GM12878 (cell line): ENCODE measurements around the gene IPCEF1. TPM values are rescaled to one million over a fixed set of nuclear protein-coding genes. Genes with fewer than 3 reads are reported as not detected.
A peak's percentile ranks its signal among the peaks of the same experiment; 100 is the strongest.

ENCODE experiments used
- BHLHE40 ChIP-seq, 2 experiments: fragments of 450-650 bp in 1 of 2; IDR thresholded peaks; 2 replicates each; pipeline ENCODE4 v1.6.1; 2011 to 2017; ENCODE audit warnings: low read depth in 2 of 2, borderline replicate concordance in 1 of 2, improper control_type of control experiment in 1 of 2, low read length in 1 of 2, mild to moderate bottlenecking in 1 of 2
- BMI1 ChIP-seq: fragments of 450-650 bp; IDR thresholded peaks from 2 replicates; pipeline ENCODE4 v1.6.1; 2016; ENCODE audit warnings: mild to moderate bottlenecking, moderate library complexity, borderline replicate concordance
- CREB1 ChIP-seq: IDR thresholded peaks from 2 replicates; pipeline ENCODE4 v1.6.1; 2012; ENCODE audit warnings: low read depth, mild to moderate bottlenecking, inconsistent platforms
- FOS ChIP-seq: IDR thresholded peaks from 3 replicates; pipeline ENCODE4 v1.6.1; 2011; ENCODE audit warnings: borderline replicate concordance; ENCODE audit not compliant: insufficient read length; ENCODE audit errors: extremely low read depth
- HDAC2 ChIP-seq: fragments of 200-600 bp; sonication (generic); IDR thresholded peaks from 2 replicates; pipeline ENCODE4 v1.6.1; 2017
- JUND ChIP-seq: IDR thresholded peaks from 2 replicates; pipeline ENCODE4 v1.6.1; 2012; ENCODE audit warnings: low read depth, mild to moderate bottlenecking, low read length, improper control_type of control experiment, moderate library complexity
- KAT2A ChIP-seq: conservative IDR thresholded peaks from 2 replicates; pipeline ENCODE4 v1.6.1; 2011; ENCODE audit warnings: low read depth, low read length; ENCODE audit not compliant: control insufficient read depth
- MXI1 ChIP-seq: fragments of 150-350 bp; IDR thresholded peaks from 2 replicates; pipeline ENCODE4 v1.6.1; 2011; ENCODE audit warnings: low read depth, mild to moderate bottlenecking, inconsistent platforms, low read length, improper control_type of control experiment
- NR2F1 ChIP-seq: fragments of 450-650 bp; conservative IDR thresholded peaks from 2 replicates; pipeline ENCODE4 v1.6.1; 2017; ENCODE audit warnings: mild to moderate bottlenecking
- SMAD1 ChIP-seq: fragments of 450-650 bp; IDR thresholded peaks from 2 replicates; pipeline ENCODE4 v1.6.1; 2018; ENCODE audit warnings: mild to moderate bottlenecking, low read depth; ENCODE audit not compliant: partially characterized antibody
- SMAD5 ChIP-seq: IDR thresholded peaks from 2 replicates; pipeline ENCODE4 v1.6.1; 2016; ENCODE audit warnings: antibody characterized with exemption, low read depth
- SMC3 ChIP-seq: IDR thresholded peaks from 2 replicates; pipeline ENCODE4 v1.6.1; 2011; ENCODE audit warnings: low read length, improper control_type of control experiment, borderline replicate concordance
- SPI1 ChIP-seq: IDR thresholded peaks from 2 replicates; pipeline ENCODE4 v1.6.1; 2011; ENCODE audit warnings: low read depth, mild to moderate bottlenecking, low read length, moderate library complexity, borderline replicate concordance; ENCODE audit not compliant: insufficient read depth
- YBX1 ChIP-seq: fragments of 450-650 bp; IDR thresholded peaks from 2 replicates; pipeline ENCODE4 v1.6.1; 2016; ENCODE audit warnings: antibody characterized with exemption
- YY1 ChIP-seq: IDR thresholded peaks from 2 replicates; pipeline ENCODE4 v1.6.1; 2011; ENCODE audit warnings: low read depth, mild to moderate bottlenecking, low read length
- polyA plus RNA-seq, 11 experiments: library from polyadenylated mRNA; depleted of rRNA in 4 of 11; unstranded in 6 of 11; stranded (reverse) in 5 of 11; fragments of >200 nt; fragmentation: Nextera tagmentation in 4 of 11; fragmentation: Illumina TruSeq in 1 of 11; extraction: Ambion mirVana in 4 of 11; extraction: Trizol in 1 of 11; gene quantifications; 1 replicate in 1 of 11; 2 replicates in 10 of 11; pipeline versions ENCODE4 v1.2.1 to v1.2.3, GENCODE V29; 2011 to 2016; ENCODE audit warnings: inconsistent platforms in 2 of 11, missing spikeins in 2 of 11, low read depth in 1 of 11
- total RNA-seq, 4 experiments: library from RNA; depleted of rRNA in 3 of 4; stranded (reverse); fragments of >200 nt in 3 of 4; fragmentation: Illumina TruSeq in 1 of 4; extraction: Trizol in 1 of 4; gene quantifications; 2 replicates each; pipeline versions ENCODE4 v1.2.1 to v1.2.3, GENCODE V29; 2013 to 2021
- TF ChIP-seq, protein P1 (sequence below): IDR thresholded peaks from 2 replicates; pipeline ENCODE4 v1.6.1; 2012; ENCODE audit warnings: low read depth, low read length, improper control_type of control experiment
- TF ChIP-seq, protein P2 (sequence below): fragments of 450-650 bp; formaldehyde crosslinking; IDR thresholded peaks from 2 replicates; pipeline ENCODE4 v1.5.0; 2022; ENCODE audit warnings: mild to moderate bottlenecking, missing genetic modification characterization
- TF ChIP-seq, protein P3 (sequence below), 3 experiments: IDR thresholded peaks in 2 of 3; conservative IDR thresholded peaks in 1 of 3; 2 replicates each; pipeline ENCODE4 v1.5.1; 2011; ENCODE audit warnings: low read depth in 3 of 3, low read length in 3 of 3, mild to moderate bottlenecking in 3 of 3, control low read depth in 2 of 3, moderate library complexity in 2 of 3, inconsistent platforms in 1 of 3, mixed read lengths in 1 of 3; ENCODE audit not compliant: control insufficient read depth in 2 of 3, insufficient read depth in 1 of 3; ENCODE audit errors: extremely low read depth in 1 of 3
- TF ChIP-seq, protein P4 (sequence below): fragments of 450-650 bp; conservative IDR thresholded peaks from 2 replicates; pipeline ENCODE4 v1.6.1; 2017; ENCODE audit warnings: mild to moderate bottlenecking, moderate library complexity

IPCEF1 gene
- total and polyA plus RNA-seq, 10 of the 15 experiments (the other 5 are each of a cell fraction or from before 2014, with no cell fraction given): 1.3 to 137 (median 4.2) TPM

DNA sequence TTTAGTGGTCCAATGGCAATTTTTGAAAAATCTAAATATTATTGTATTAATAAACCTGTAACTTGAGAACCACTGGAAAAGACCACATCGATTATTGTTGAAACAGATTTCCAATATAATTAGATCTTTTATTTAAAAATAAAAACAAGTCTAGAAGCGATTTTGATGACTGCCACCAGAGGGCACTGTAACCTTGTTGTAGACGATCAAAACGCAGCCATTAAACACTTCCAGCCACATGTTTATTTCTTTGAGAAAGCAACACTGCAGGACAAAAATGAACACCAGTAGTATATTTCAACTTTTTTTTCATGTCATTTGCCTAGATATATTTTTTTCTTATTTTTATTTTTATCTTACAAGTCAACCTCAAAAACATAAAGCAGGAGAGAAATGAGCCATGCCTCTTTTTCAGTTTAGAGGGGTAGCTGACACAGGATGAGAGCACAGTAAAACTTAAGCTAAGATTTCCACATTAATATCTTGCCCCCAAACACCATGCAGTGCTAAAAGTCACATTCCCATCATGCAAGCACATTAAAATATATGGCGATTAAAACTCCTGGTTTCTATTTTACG is 202.1 kb downstream of the IPCEF1 start (continued):
- TF ChIP-seq, protein P1, sequence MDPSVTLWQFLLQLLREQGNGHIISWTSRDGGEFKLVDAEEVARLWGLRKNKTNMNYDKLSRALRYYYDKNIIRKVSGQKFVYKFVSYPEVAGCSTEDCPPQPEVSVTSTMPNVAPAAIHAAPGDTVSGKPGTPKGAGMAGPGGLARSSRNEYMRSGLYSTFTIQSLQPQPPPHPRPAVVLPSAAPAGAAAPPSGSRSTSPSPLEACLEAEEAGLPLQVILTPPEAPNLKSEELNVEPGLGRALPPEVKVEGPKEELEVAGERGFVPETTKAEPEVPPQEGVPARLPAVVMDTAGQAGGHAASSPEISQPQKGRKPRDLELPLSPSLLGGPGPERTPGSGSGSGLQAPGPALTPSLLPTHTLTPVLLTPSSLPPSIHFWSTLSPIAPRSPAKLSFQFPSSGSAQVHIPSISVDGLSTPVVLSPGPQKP: no peak
- TF ChIP-seq SMC3: peak; percentile 91
- no peak for TF ChIP-seq CREB1
- TF ChIP-seq, protein P2, sequence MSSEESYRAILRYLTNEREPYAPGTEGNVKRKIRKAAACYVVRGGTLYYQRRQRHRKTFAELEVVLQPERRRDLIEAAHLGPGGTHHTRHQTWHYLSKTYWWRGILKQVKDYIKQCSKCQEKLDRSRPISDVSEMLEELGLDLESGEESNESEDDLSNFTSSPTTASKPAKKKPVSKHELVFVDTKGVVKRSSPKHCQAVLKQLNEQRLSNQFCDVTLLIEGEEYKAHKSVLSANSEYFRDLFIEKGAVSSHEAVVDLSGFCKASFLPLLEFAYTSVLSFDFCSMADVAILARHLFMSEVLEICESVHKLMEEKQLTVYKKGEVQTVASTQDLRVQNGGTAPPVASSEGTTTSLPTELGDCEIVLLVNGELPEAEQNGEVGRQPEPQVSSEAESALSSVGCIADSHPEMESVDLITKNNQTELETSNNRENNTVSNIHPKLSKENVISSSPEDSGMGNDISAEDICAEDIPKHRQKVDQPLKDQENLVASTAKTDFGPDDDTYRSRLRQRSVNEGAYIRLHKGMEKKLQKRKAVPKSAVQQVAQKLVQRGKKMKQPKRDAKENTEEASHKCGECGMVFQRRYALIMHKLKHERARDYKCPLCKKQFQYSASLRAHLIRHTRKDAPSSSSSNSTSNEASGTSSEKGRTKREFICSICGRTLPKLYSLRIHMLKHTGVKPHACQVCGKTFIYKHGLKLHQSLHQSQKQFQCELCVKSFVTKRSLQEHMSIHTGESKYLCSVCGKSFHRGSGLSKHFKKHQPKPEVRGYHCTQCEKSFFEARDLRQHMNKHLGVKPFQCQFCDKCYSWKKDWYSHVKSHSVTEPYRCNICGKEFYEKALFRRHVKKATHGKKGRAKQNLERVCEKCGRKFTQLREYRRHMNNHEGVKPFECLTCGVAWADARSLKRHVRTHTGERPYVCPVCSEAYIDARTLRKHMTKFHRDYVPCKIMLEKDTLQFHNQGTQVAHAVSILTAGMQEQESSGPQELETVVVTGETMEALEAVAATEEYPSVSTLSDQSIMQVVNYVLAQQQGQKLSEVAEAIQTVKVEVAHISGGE (CRISPR knock-in tag): no peak
- TF ChIP-seq HDAC2: no peak
- TF ChIP-seq JUND: no peak
- no peak for TF ChIP-seq SMAD5
- no peak for TF ChIP-seq NR2F1
- no peak for TF ChIP-seq FOS
- peak; percentile 95 for TF ChIP-seq YY1
- no peak for TF ChIP-seq SPI1
- no peak for TF ChIP-seq SMAD1
- TF ChIP-seq, protein P3, sequence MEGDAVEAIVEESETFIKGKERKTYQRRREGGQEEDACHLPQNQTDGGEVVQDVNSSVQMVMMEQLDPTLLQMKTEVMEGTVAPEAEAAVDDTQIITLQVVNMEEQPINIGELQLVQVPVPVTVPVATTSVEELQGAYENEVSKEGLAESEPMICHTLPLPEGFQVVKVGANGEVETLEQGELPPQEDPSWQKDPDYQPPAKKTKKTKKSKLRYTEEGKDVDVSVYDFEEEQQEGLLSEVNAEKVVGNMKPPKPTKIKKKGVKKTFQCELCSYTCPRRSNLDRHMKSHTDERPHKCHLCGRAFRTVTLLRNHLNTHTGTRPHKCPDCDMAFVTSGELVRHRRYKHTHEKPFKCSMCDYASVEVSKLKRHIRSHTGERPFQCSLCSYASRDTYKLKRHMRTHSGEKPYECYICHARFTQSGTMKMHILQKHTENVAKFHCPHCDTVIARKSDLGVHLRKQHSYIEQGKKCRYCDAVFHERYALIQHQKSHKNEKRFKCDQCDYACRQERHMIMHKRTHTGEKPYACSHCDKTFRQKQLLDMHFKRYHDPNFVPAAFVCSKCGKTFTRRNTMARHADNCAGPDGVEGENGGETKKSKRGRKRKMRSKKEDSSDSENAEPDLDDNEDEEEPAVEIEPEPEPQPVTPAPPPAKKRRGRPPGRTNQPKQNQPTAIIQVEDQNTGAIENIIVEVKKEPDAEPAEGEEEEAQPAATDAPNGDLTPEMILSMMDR (IDR thresholded peaks at IDR 0.05 in 2 of 3, conservative IDR thresholded peaks at IDR 0.05 in 1 of 3; ENCODE audit: control insufficient read depth in 2 of 3, extremely low read depth in 1 of 3, insufficient read depth in 1 of 3, low read depth in 3 of 3, low read length in 3 of 3): peak; percentile 56 to 71 (median 59)
- no peak for TF ChIP-seq BMI1
- no peak for TF ChIP-seq BHLHE40 (IDR thresholded peaks at IDR 0.05; ENCODE audit: borderline replicate concordance in 1 of 2, low read depth in 2 of 2, low read length in 1 of 2)
- TF ChIP-seq YBX1: no peak
- TF ChIP-seq, protein P4, sequence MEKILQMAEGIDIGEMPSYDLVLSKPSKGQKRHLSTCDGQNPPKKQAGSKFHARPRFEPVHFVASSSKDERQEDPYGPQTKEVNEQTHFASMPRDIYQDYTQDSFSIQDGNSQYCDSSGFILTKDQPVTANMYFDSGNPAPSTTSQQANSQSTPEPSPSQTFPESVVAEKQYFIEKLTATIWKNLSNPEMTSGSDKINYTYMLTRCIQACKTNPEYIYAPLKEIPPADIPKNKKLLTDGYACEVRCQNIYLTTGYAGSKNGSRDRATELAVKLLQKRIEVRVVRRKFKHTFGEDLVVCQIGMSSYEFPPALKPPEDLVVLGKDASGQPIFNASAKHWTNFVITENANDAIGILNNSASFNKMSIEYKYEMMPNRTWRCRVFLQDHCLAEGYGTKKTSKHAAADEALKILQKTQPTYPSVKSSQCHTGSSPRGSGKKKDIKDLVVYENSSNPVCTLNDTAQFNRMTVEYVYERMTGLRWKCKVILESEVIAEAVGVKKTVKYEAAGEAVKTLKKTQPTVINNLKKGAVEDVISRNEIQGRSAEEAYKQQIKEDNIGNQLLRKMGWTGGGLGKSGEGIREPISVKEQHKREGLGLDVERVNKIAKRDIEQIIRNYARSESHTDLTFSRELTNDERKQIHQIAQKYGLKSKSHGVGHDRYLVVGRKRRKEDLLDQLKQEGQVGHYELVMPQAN: no peak
- TF ChIP-seq KAT2A: no peak
- no peak for TF ChIP-seq MXI1
